Measurements from ENCODE around the gene RBM33.

GRCh38 chr7:155667241-155667829, 22.9 kb downstream of the RBM33 start:
- TF ChIP-seq OSR2 (tag by site-specific recombination; IDR thresholded peaks at IDR 0.05) (no peak), ZBTB49 (tag by site-specific recombination; IDR thresholded peaks at IDR 0.05; ENCODE audit: low read depth) (no peak)
